PC-3 (cell line): ENCODE data around the gene PILRA.

ENCODE experiments used
- EZH2 ChIP-seq: fragments of 300-600 bp; sonication (generic); IDR thresholded peaks from one replicate; pipeline ENCODE4 v1.6.1; 2017; ENCODE audit warnings: antibody characterized with exemption, mild to moderate bottlenecking, low read length; ENCODE audit not compliant: unreplicated experiment
- EZH2phosphoT487 ChIP-seq: fragments of 300-600 bp; sonication (generic); IDR thresholded peaks from 2 replicates; pipeline ENCODE4 v1.6.1; 2018; ENCODE audit warnings: mild to moderate bottlenecking, antibody characterized with exemption, low read length, borderline replicate concordance
- TF ChIP-seq, protein P1 (sequence below): fragments of 300-600 bp; sonication (generic); conservative IDR thresholded peaks from 2 replicates; pipeline ENCODE4 v1.5.1; 2017; ENCODE audit warnings: antibody characterized with exemption, low read depth, mild to moderate bottlenecking, low read length

GRCh38 chr7:100356416-100357068 lies 16.7 kb upstream of the PILRA start:
- TF ChIP-seq, protein P1, sequence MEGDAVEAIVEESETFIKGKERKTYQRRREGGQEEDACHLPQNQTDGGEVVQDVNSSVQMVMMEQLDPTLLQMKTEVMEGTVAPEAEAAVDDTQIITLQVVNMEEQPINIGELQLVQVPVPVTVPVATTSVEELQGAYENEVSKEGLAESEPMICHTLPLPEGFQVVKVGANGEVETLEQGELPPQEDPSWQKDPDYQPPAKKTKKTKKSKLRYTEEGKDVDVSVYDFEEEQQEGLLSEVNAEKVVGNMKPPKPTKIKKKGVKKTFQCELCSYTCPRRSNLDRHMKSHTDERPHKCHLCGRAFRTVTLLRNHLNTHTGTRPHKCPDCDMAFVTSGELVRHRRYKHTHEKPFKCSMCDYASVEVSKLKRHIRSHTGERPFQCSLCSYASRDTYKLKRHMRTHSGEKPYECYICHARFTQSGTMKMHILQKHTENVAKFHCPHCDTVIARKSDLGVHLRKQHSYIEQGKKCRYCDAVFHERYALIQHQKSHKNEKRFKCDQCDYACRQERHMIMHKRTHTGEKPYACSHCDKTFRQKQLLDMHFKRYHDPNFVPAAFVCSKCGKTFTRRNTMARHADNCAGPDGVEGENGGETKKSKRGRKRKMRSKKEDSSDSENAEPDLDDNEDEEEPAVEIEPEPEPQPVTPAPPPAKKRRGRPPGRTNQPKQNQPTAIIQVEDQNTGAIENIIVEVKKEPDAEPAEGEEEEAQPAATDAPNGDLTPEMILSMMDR, result no peak
- TF ChIP-seq EZH2 (no peak), EZH2phosphoT487 (no peak)
